Left lung (tissue), 10 donors: ENCODE measurements around the gene TOP1. TPM values are rescaled to one million over a fixed set of nuclear protein-coding genes. Genes with fewer than 3 reads are reported as not detected.

Source experiments
- ATAC-seq: fragments of 200-7000 bp; cut with Tn5 transposase; one replicate; pipeline ENCODE4 v1.9.1; 2020; ENCODE audit warnings: moderate library complexity
- DNase-seq, 4 donors: peaks; one replicate each; pipeline ENCODE4 v3.0.0-alpha.2; 2013 to 2020
- H3K27ac ChIP-seq, 2 donors: fragments of 200-600 bp; sonication (generic) in 1 of 2; one replicate each; pipeline versions ENCODE4 v1.5.0 to v1.8.0; 2020 to 2021
- H3K27me3 ChIP-seq, 2 donors: fragments of 200-600 bp; sonication (generic) in 1 of 2; one replicate each; pipeline versions ENCODE4 v1.5.0 to v1.8.0; 2020 to 2021
- H3K36me3 ChIP-seq, 2 donors: fragments of 200-600 bp; sonication (generic) in 1 of 2; one replicate each; pipeline versions ENCODE4 v1.5.0 to v1.8.0; 2020 to 2021
- H3K4me1 ChIP-seq, 2 donors: fragments of 200-600 bp; one replicate each; pipeline ENCODE4 v1.8.0; 2021
- H3K4me3 ChIP-seq, 2 donors: fragments of 200-600 bp; sonication (generic) in 1 of 2; one replicate each; pipeline versions ENCODE4 v1.5.0 to v1.8.0; 2020 to 2021; ENCODE audit warnings: mild to moderate bottlenecking in 1 of 2
- H3K9me3 ChIP-seq, 2 donors: fragments of 200-600 bp; sonication (generic) in 1 of 2; one replicate each; pipeline versions ENCODE4 v1.5.0 to v1.8.0; 2020 to 2021
- CTCF ChIP-seq, 2 donors: fragments of 200-600 bp; sonication (generic) in 1 of 2; IDR thresholded peaks; one replicate each; pipeline versions ENCODE4 v1.5.0 to v1.8.0; 2021; ENCODE audit warnings: antibody characterized with exemption in 2 of 2
- intact Hi-C, 2 donors: fragments of 100-400 bp; cut with DNase I; formaldehyde crosslinking; loops; one replicate each; pipeline versions ENCODE4 v1.11.2 to v1.14.2; 2022
- polyA plus RNA-seq, 6 donors: library from polyadenylated mRNA; unstranded; fragments of 120-200 nt; gene quantifications; one replicate each; pipeline ENCODE4 v1.2.1, GENCODE V29; 2013; ENCODE audit not compliant: insufficient read length in 6 of 6
- total RNA-seq, 2 donors: library from RNA; stranded (reverse); fragmentation: NEBNext Ultra II Directional; extraction: Animal tissue kit (Norgen Biotek cat#: 25700); gene quantifications; one replicate each; pipeline ENCODE4 v1.2.1, GENCODE V29; 2021
- donor health status: DM: no; HTN: yes; CAD: no.
- donor health status: DM: no; HTN: no; CAD: no.

The TOP1 gene
- total and polyA plus RNA-seq, 8 donors = 68.0 to 99.3 (median 95.5) TPM

- Histone ChIP-seq H3K27me3 (no peaks in the 10 kb centered on the region), H3K4me3 (no peak overlapping the region), H3K36me3 (peaks cover 6 to 89% of the 10 kb centered on the region in 2 donors), H3K27ac (no peak overlapping the region), H3K9me3 (no peaks in the 10 kb centered on the region), H3K4me1 (peaks cover 0 to 17% of the 10 kb centered on the region in 2 donors)
- TF ChIP-seq CTCF (IDR thresholded peaks at IDR 0.05) = no peak
- peak in 1 of 4 donors; percentile 25 for DNase-seq
- no peak for ATAC-seq
- intact Hi-C loops = loop anchor here in 1 of 2 donors (10.0 kb wide), 1 partner anchor 54 kb away; no protein-coding TSS in a partner anchor
These were observed 141.9 kb downstream of the TOP1 start for GRCh38 chr20:41170386-41171105.

GRCh38 chr20:41171736-41172295, 143.2 kb downstream of the TOP1 start:
- no peaks in the 10 kb centered on the region for H3K27me3 ChIP-seq
- H3K4me3 ChIP-seq = no peak overlapping the region
- peak in 1 of 4 donors; percentile 17 for DNase-seq
- H3K36me3 ChIP-seq = peaks cover 6 to 79% of the 10 kb centered on the region in 2 donors
- H3K4me1 ChIP-seq = peaks cover 0 to 17% of the 10 kb centered on the region in 2 donors
- no peak for TF ChIP-seq CTCF (IDR thresholded peaks at IDR 0.05)
- no peaks in the 10 kb centered on the region for H3K9me3 ChIP-seq
- intact Hi-C loops = loop anchor here in 1 of 2 donors (2.0 to 10.0 kb wide), 2 partner anchors 53 to 169 kb away; partner anchors contain the start of gene LPIN3
- no peak for ATAC-seq
- H3K27ac ChIP-seq = peak overlapping the region; percentile 39 to 45

- H3K4me3 ChIP-seq = no peak overlapping the region
- TF ChIP-seq CTCF (IDR thresholded peaks at IDR 0.05) = no peak
- peak; percentile 3 for ATAC-seq
- no peaks in the 10 kb centered on the region for H3K27me3 ChIP-seq
- peak overlapping the region; percentile 39 to 45 for H3K27ac ChIP-seq
- no peaks in the 10 kb centered on the region for H3K9me3 ChIP-seq
- intact Hi-C loops = loop anchor here in 1 of 2 donors (2.0 to 10.0 kb wide), 2 partner anchors 52 to 168 kb away; partner anchors contain the start of gene LPIN3
- peaks cover 0 to 17% of the 10 kb centered on the region in 2 donors for H3K4me1 ChIP-seq
- H3K36me3 ChIP-seq = peaks cover 6 to 72% of the 10 kb centered on the region in 2 donors
- DNase-seq = peak in 1 of 4 donors; percentile 31
These were observed 143.9 kb downstream of the TOP1 start for GRCh38 chr20:41172296-41173140.

- peak; percentile 91 for ATAC-seq
- DNase-seq = peak; percentile 74 to 93 (median 90)
- no peak overlapping the region for H3K4me3 ChIP-seq
- H3K27me3 ChIP-seq = no peaks in the 10 kb centered on the region
- TF ChIP-seq CTCF (IDR thresholded peaks at IDR 0.05) = peak; percentile 90 to 93
- H3K4me1 ChIP-seq = peaks cover 0 to 17% of the 10 kb centered on the region in 2 donors
- intact Hi-C loops = loop anchor here in 1 of 2 donors (2.0 to 10.0 kb wide), 2 partner anchors 52 to 168 kb away; partner anchors contain the start of gene LPIN3
- H3K36me3 ChIP-seq = peaks cover 6 to 65% of the 10 kb centered on the region in 2 donors
- no peaks in the 10 kb centered on the region for H3K9me3 ChIP-seq
- peak overlapping the region; percentile 39 to 45 for H3K27ac ChIP-seq
These were observed 144.6 kb downstream of the TOP1 start for GRCh38 chr20:41173161-41173721.
